ENCODE results near the gene GALM.

DNA sequence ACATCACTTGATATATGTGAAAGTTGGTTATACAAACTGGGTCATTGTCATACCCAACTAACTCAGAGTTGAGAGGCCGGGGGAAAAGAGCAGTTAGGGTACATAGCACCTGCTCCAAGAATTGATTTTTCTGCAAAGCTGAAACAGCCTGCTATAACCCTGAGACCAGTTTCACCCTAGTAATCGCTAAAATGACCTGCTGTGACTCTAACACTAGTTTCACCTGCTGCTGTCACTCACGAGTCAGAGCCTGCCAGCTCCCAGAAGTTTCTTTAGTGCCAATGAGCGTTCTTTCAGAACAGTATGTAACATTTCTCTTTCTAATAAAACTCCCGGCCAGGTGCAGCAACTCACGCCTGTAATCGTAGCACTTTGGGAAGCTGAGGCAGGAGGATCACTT is 57.3 kb downstream of the GALM start:
- TF ChIP-seq GLIS1 (tag by site-specific recombination; IDR thresholded peaks at IDR 0.05) (no peak), ZNF510 (tag by site-specific recombination; IDR thresholded peaks at IDR 0.05; ENCODE audit: insufficient replicate concordance) (no peak), ZEB2 (tag by site-specific recombination; IDR thresholded peaks at IDR 0.05) (no peak), ZNF747 (tag by site-specific recombination; IDR thresholded peaks at IDR 0.05) (no peak), ZNF549 (tag by site-specific recombination; IDR thresholded peaks at IDR 0.05) (no peak), SP7 (tag by site-specific recombination; IDR thresholded peaks at IDR 0.05) (no peak), ZNF311 (tag by site-specific recombination; IDR thresholded peaks at IDR 0.05; ENCODE audit: borderline replicate concordance) (no peak), HOXA7 (CRISPR knock-in tag; IDR thresholded peaks at IDR 0.05; ENCODE audit: borderline replicate concordance) (no peak), KLF16 (tag by site-specific recombination; IDR thresholded peaks at IDR 0.05) (no peak)
- TF ChIP-seq, protein P1, sequence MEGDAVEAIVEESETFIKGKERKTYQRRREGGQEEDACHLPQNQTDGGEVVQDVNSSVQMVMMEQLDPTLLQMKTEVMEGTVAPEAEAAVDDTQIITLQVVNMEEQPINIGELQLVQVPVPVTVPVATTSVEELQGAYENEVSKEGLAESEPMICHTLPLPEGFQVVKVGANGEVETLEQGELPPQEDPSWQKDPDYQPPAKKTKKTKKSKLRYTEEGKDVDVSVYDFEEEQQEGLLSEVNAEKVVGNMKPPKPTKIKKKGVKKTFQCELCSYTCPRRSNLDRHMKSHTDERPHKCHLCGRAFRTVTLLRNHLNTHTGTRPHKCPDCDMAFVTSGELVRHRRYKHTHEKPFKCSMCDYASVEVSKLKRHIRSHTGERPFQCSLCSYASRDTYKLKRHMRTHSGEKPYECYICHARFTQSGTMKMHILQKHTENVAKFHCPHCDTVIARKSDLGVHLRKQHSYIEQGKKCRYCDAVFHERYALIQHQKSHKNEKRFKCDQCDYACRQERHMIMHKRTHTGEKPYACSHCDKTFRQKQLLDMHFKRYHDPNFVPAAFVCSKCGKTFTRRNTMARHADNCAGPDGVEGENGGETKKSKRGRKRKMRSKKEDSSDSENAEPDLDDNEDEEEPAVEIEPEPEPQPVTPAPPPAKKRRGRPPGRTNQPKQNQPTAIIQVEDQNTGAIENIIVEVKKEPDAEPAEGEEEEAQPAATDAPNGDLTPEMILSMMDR (tag by site-specific recombination; IDR thresholded peaks at IDR 0.05): no peak
- TF ChIP-seq, protein P2, sequence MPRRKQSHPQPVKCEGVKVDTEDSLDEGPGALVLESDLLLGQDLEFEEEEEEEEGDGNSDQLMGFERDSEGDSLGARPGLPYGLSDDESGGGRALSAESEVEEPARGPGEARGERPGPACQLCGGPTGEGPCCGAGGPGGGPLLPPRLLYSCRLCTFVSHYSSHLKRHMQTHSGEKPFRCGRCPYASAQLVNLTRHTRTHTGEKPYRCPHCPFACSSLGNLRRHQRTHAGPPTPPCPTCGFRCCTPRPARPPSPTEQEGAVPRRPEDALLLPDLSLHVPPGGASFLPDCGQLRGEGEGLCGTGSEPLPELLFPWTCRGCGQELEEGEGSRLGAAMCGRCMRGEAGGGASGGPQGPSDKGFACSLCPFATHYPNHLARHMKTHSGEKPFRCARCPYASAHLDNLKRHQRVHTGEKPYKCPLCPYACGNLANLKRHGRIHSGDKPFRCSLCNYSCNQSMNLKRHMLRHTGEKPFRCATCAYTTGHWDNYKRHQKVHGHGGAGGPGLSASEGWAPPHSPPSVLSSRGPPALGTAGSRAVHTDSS (tag by site-specific recombination; IDR thresholded peaks at IDR 0.05): no peak
- TF ChIP-seq, protein P3, sequence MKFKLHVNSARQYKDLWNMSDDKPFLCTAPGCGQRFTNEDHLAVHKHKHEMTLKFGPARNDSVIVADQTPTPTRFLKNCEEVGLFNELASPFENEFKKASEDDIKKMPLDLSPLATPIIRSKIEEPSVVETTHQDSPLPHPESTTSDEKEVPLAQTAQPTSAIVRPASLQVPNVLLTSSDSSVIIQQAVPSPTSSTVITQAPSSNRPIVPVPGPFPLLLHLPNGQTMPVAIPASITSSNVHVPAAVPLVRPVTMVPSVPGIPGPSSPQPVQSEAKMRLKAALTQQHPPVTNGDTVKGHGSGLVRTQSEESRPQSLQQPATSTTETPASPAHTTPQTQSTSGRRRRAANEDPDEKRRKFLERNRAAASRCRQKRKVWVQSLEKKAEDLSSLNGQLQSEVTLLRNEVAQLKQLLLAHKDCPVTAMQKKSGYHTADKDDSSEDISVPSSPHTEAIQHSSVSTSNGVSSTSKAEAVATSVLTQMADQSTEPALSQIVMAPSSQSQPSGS (tag by site-specific recombination; IDR thresholded peaks at IDR 0.05; ENCODE audit: low read depth): no peak
